Fibroblast of upper back skin (primary cell): ENCODE measurements around the gene MYLK.

Experiments
- DNase-seq: peaks from one replicate; pipeline ENCODE4 v3.0.0-alpha.2; 2013

MYLK gene

DNA sequence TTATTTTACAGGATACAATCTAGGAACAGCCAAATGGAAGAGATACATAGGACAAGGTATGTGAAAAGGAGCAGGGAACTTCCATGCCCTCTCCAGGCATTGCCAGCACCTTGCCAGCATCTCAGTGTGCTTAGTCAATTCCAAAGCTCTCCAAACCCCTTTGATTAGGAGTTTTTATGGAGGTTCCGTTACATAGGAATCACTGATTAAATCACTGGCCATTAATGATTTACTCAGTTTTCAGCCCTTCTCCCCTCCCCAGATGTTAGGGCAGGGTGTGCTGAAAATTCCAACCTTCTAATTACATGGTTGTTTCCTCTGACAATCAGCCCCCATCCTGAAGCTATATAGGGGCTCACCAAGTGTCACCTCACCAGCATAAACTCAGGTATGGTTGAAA lies 11.5 kb downstream of the MYLK start:
- no peak for DNase-seq

DNA sequence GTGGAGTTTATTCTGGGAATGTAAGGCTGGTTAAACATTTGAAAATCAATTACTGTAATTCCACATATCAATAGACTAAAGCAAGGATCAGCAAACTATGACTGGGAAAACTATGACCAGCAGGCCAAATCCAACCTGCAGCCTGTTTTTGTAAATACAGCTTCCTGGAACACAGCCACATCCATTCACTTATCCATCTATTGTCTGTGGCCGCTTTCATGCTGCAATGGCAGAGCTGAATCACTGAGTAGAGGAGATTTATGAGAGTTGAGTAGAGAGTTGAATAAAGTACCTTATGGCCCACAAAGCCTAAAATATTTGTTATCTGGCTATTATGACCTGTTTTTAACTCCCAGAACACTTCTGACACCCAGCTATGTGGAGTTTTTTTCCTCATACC lies 12.2 kb downstream of the MYLK start:
- DNase-seq, result peak; percentile 54

DNA sequence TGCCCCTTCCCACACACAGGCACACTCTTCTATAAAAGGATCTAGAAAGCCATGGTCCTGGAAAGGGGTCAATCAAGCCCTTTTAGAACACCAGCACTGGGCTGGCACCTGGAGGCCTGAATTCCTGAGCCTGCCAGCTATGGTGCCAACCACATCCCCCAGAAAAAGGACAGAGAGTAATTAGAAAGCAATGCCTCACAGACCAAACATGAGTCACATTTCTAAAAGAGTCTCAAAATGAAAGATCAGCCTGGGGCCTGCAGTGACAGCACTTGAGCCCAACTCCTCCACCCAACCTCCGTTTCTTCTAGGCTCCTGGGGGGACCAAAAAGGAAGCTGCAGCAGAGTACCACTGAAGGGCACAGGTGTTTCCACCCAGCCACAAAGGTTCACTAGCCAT lies 14.1 kb downstream of the MYLK start:
- DNase-seq, result peak; percentile 16

DNA sequence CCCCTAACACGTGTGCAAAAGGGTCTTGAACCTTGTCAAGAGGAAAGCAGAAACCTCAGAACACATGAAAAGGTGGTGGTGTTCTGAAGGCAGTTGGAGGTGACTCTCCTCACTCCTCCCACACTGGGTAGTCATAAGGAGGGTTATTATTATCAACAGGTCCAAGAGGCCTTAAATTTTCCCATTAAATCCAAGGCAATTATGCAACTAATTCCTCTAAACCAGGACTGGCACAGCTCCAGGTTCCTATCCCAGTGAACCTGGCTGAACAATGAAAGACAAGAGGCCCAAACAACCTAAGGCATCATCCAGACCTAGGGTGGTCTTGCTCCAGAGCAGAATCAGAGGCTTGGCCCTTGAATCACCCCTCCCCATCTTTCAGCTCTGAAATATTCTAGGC lies 15.0 kb downstream of the MYLK start:
- DNase-seq, result no peak

DNA sequence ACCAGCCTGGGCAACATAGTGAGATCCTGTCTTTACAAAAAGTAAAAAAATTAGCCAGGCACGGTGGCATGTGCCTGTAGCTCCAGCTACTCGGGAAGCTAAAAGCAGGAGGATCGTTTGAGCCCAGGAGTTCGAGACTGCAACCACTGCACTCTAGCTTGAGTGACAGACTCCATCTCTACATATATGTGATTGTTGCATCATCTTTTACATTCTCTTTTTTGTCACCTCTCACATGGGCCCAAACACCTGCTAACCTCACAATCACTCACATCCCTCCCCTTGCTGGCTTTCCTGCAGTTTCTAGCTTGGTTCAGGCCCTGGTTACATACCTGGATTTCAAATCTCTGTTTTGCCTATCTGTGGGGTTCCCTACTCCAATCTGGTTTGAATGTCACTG lies 19.4 kb downstream of the MYLK start:
- DNase-seq, result no peak

DNA sequence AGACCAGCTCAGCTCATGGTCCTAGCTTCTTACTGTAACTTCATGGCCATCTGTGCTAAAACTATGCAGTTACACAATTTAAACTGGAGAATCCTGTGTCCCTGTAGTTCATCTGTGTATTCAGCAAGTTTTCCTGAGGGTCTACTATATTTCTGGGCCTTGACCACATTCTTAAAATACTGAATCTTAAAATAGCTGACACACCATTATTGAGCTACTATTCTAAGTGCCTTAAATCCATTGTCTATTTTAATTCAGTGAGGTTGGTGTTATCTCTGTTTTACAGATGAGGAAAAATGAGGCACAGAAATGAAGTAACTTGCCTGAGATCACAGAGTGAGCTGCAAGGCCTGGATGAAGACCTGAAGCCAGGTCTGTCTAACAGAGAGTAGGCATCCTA lies 22.0 kb downstream of the MYLK start:
- no peak for DNase-seq

DNA sequence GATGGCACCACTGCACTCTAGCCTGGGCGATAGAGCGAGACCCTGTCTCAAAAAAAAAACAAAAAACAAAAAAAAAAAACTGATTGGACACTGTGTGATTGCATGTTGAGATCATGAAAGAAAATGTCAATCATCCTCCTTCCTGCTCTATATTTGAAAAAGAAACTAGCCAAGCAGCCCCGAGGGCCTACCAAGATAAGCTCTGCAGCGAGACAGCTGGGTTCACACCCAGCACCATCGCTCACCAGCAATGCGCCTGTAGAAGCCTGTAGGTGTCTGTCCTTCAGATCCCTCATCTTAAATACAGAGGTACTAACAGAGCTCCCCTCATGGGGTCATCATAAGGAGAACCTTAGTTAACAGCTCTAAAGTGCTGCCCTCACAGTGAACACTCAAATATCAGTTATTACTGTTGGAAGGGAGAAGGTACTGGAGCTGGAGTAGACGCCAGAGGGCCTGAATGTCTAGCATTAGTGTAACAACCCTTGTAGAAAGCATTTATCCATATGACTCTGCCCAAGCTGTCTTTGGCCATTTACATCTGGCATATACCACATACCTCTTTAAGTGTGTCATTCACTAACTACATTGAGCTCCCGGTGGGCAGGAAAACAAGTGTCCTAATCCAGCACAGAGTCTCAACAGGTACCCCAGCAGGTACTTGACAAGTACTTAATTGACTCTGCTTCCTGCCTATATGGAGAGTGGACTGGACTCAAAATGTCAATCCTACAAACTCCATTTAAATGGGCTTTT lies 22.9 kb downstream of the MYLK start:
- DNase-seq, result no peak

DNA sequence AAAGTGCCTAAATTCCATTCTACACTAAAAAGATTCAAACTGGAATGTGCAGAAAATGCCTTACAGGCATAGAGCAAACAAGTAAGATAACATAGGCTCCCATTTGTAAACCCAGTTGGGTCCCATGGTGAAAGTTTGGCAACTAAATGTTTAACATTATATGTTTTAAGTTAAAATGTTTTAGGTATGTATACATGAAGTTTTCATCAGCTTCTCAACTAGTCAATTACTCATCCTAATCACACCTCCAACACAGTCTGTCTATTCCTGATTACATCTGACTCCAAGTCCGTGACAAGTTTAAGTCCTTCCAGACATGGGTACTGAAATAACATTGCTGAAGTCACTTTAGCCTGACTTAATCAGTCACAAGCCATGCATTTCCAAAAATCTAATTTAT lies 25.0 kb downstream of the MYLK start:
- DNase-seq, result peak; percentile 75

DNA sequence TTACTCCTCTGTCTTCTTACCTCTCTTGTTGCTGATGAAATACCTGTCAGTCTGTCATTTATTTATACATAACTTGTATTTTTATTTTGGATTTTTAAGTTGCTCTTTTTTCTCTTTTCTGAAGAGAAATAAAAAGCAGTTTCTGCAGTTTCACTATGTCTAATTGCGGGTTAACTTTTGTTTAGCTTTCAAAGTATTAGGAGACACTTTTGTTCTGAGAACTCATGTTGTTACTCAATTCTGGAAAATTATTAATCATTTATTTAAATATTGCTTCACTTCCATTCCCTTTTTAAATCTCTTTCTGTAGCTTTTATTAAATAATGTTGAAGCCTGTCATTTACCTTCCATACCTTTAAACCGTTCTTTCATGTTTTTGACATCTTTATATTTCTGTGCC lies 29.2 kb downstream of the MYLK start:
- no peak for DNase-seq

DNA sequence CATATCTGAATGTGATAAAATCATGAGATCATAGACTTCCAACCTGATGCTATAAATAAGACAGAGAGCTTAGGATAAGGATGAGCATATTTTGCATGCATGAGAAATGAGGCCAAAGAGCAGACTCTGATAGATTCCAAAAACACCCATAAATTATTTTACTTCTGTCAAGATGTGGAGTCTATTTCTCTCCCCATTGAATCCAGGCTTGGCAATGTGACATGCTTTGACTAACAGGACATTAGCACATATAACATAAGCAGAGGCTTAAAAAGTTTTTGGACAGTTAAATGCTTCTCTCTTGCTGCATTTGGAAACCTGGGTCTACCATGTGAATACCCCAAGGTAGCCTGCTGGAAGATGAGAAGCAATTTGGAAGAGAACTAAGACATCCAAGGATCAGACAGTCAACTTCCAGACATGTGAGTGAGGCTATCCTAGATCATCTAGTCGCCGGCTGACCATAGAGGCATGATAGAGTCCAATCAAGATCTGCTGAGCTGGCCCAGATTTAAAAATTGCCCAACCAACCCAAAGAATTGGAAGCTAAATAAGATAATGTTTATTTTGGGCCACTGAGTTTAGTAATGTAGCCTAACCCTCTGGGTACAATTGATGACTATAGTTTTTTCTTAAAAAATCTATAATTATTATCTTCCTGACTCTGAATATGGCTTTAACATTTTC lies 30.3 kb downstream of the MYLK start:
- DNase-seq, result peak; percentile 68

DNA sequence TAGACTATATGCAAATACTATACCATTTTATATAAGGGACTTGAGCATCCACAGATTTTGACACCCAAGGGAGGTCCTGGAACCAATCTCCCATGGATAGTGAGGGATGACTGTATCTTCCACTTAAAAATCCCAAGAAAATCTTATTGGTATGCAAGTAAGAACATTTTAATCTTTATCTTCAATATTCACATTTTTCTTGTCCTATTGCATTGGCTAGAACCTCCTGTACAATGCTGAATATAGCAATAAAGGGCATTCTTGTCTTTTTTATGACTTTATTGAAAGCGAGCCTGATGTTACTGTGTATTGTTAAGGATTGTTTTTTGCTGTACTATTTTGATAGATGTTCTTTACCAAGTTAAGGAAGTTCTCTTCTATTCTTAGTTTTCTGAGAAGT lies 36.9 kb downstream of the MYLK start:
- no peak for DNase-seq

DNA sequence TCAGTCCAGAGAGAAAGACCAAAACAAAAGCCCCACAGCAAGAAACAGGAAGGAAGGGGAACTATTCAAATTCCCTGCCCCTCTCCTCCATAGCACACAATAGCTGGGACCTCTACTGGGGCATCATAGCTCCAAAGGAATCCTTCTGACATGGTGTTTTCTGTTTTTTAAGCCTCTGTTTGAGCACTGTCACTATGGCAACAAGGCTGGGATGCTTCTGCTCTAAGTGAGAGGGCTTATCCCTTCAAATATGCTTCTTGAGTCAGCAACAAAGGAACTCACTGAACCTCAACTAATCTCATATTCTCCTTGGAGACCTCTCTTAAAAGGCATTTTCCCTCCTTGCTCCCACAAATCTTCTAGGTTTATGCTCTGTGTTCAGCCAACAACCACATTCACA lies 40.5 kb downstream of the MYLK start:
- DNase-seq, result peak; percentile 32

DNA sequence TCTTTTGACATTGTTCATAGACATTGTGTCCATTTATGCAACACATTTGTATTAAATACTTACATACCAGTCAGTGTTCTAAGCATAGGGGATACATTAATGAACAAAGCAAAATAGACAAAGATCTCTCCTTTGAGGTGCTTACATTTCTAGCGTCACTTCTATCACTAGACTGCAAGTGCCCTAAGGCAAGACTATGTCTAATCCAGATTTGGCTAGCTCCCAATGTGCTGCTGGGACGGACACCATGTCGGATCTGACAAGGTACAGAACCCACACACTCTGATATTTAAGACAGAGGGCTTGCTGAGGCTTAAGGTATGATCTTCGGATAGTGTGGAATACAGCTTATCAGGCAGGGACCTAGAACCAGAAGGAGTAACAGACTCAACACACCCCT lies 41.4 kb downstream of the MYLK start:
- no peak for DNase-seq

DNA sequence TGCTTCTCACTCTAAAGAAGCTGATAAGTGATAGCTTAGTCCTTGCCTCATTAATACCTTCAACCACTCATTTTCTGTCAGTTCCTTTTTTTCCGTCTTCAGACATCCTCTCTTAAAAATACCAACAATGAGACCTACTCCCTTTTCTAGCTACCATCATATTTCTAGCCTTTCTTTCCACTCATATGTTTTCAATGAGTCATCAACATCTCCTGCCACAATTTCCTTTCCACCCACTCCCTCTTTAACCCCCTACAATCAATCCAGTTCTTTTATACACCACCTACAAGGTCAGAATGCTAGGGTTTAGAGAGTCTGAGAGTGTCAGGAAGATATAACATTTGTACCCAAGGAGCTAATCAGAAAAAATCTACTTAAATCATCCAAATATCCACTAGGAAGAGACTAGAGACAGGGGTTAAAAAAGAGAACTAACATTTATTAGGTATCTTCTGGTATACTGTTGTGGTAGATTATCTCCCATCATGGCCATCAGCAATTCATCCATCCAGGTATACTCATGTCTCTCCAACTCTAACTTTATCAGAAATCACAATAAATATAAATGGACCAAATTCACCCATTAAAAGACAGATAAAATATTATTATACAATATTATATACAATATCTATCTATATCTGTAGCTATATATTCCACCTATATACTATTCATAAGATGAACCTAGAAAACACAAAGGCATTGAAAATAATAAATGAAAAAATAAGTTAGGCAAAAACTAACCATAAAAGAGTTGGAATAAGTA lies 42.5 kb downstream of the MYLK start:
- no peak for DNase-seq

DNA sequence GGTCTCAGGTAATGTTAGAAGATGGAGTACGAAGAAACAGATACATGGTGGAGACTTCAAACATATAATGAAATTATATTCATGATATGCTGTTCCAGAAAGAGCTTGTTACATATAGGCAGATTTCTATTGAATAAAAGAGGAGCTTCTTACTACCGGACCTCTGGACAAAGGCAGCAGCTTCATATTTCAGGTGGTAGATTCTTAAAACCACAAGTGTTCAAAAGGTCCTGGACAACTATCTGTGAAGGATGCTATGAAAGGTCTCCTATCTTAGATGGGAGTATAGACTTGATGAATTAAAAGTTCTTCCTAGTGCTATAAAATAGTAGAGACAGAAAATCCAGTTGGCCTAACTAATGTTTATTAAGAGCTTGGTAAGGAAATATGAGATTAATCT lies 43.2 kb downstream of the MYLK start:
- DNase-seq, result no peak

DNA sequence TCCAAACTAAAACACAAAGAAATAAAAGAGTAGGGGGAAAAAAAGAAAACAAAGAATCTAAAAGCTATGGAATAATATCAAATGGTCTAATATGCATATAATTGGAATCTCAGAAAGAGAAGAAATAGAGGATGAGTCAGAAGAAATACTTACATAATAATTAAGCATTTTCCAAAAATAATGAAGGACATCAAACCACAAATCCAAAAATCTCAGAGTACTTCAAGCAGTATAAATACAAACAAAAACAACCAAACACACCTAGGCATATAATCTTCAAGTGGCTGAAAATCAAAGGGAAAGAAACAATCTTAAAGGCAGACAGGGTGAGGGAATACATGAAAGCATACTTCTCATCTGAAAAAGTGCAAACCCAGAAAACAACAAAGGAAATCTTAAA lies 46.3 kb downstream of the MYLK start:
- no peak for DNase-seq

DNA sequence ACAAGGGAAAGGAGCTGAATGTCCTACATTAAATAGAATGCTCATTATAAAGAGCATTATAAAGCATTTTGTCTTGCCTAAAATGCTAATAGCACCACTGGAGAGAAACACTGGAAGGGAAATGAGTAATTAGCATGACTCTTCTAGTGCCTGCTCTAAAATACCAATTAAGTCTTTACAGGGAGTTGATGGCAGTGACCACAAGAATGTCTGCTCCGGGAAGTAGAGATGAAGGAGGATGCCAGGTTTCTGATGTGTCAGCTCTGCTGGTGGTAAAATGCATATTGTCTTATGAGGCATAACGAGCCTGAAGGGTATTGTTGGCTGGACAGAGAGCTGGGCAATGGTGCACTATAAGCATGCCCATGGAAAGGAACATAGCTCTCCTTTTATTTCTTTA lies 49.5 kb downstream of the MYLK start:
- DNase-seq, result peak; percentile 95

DNA sequence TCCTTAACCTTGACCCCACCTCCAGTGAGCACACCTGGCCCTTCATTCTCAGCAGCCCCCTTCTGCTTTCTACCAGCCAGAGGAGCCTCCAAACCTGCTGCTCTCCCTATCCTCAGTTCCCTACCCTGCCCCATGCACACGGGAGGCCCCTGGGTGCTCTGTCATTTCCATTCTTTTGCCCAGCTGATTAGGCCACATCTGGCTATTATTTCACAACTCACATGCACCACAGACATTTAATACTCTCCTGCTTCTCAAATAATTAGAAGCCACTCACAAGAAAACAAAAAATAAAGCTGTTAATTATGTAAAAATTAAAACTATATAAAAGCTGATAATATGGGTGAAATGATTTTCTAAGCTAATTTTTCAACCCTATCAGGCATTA lies 50.7 kb downstream of the MYLK start:
- no peak for DNase-seq

DNA sequence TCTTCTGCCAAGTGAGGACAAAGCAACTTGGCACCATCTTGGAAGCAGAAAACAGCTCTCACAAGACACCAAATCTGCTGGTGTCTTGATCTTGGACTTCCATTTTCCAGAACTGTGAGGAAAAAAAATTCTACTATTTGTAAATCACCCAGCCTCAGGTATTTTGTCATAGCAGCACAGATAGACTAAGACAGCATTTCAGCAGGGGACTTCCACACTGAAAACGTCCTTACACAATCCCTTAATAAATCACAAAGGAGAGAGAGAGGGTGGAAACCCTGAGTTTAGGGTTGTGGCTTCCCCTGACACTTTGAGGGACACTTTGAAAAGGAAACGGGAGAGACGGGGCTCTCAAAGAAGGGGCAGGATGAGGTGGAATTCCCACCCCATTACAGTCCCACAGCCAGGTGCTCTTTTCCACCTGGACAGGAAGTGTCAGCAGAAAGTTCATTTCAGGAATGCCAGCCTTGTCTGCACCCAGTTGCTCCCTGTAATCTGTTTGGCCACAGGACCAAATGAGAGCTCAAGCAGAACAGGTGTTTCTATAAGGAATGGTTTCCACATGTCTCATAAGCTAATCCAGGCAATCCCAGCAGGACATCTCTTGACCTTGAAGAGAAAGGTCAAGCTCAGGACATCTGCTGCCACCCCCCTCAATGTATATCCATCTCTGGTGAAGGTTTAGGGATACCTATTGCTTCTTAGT lies 51.3 kb downstream of the MYLK start:
- no peak for DNase-seq

DNA sequence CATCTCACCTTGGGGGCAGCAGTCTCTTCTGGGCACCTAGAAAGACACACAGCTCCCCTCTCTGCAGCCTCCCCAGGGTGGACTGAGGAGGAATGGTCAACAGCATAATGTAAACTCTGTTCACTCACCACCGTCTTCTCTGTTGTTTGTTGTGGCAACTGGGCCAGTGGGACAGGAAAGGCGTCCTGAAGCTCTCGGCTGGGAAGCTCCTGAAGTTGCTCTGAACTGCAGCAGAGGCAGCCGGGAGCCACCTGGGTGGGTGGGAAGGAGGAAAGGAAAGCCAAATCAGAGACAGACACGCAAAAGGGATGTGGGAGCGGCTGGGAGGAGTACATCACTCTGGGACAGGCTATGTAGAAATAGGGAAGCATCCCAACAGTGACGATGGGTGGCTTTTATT lies 52.7 kb downstream of the MYLK start:
- DNase-seq, result no peak

DNA sequence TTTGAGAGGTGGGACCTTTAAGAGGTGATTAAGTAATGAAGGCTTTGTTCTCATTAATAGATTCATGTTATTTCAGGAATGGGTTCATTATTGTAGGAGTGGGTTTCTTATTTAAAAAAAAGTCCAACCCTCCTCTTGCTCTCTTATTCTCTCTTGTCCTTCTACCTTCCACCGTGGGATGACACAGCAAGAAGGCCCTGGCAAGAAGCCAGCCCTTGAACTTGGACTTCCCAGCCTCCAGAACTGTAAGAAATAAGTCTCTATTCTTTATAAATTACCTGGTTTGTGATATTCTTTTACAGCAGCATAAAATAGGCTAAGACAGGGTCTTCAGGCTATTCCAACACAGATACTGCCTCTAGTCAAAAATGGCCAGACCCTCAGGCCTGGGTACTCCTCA lies 62.2 kb downstream of the MYLK start:
- DNase-seq, result no peak

DNA sequence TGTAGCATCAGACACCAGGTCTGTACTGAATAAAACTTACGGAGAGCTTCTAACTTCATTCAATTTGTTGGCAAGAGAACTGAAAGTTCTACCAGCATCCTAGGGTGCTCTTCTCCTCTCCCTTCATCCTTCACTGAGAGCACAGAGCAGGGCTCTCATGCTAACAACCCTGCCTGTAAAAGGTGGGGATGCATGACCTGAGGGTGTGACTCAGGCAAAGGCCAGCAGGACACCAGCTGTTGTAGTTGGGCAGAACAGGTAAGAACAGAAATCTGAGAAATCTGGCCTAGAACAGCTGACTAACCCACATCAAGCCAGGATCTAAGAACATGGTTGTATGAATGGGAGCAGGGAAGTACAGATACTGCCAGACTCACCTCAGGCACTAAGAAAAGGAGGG lies 64.2 kb downstream of the MYLK start:
- DNase-seq, result no peak

DNA sequence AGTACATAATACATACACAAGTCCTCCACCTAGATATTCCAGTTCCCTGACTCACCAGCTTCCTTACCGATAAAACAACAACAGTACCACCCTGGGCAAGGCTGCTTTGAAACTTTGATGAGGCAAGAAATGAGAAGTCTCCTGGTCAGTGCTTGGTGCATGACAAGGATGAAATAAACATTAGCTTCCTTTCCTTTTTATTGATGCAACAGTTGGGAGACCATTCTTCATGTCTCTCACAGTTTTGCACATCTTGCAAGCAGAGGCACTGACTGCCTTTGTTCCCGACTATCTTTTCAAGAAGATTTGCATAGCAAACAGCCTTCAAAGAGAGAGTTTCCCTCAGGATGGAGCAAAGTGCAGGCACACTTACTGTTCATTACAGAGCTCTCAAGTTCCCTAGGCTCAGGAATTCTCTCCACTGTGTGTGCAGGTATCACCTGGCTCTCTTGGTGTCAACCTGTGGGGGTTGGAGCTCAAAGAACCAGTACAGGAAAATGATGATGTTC lies 65.2 kb downstream of the MYLK start:
- no peak for DNase-seq
